GM19351 (cell line): Measurements from ENCODE around the gene SLC39A9.
A peak's percentile ranks its signal among the peaks of the same experiment; 100 is the strongest.
"Not testable (repeated sequence)": the region's sequence is repeated elsewhere in the genome, so short reads cannot be mapped to it uniquely, and the experiment has no call there.

Experiments
- ATAC-seq: cut with Tn5 transposase; IDR thresholded peaks from one replicate; pipeline ENCODE4 v1.9.1; 2021; ENCODE audit warnings: mild to moderate bottlenecking, moderate library complexity; ENCODE audit not compliant: unreplicated experiment

The SLC39A9 gene

DNA sequence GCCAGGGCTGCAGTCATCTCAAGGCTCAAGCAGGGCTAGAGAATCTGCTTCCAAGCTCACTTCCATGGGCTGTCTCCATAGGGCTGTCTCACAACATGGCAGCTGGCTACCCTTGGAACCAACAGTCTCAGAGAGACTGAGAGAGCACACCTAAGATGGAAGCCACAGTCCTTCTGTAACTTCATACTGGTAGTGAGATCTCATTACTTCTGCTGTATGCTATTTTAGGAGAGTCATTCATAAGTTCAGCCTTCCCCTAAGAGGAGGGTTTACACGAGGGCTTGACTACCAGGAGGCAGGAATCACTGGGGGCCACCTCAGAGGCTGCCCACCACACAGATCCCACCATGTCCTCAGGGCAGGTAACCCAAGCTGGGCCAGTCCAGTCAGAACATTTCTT is 30.1 kb upstream of the SLC39A9 start:
- ATAC-seq = no peak

DNA sequence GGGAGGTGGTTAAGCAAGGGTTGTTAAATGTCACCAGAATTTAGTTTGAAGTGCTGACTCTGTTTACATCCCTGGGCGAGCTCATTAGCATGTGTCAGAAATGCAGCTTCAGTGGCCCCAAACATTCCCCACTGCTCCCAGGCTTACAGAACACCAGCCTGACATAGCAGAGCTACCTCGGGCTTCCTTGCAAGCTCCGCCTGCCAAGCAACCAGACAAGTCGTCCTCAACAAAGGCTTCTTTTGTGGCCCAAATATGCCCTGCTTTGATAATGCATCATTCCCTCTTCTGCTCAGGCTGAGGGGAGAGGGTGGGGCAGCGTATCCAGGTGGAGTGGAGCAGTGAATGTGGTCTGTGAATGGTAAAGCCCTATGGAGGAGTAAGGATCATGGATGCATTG is 28.4 kb upstream of the SLC39A9 start:
- no peak for ATAC-seq

DNA sequence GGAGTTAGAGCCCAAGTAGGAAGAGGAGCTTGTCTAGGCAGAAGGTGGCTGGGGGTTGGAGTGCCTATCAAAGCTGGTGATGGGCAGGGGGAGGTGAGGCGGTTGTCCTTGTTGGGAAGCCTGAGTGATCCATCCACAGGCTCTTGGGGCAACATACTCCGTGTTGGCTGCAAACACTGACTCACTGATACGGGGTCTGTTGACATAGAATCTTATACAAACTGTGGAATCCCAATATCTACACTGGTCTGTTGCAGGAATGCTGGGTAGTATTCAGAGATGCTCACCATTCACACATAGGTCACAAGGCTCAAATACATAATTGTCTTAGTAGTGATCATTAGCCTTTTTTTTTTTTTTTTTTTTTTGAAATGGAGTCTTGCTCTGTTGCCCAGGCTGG is 26.3 kb upstream of the SLC39A9 start:
- no peak for ATAC-seq

GRCh38 chr14:69373104-69373503 is 25.4 kb upstream of the SLC39A9 start:
- no peak for ATAC-seq

DNA sequence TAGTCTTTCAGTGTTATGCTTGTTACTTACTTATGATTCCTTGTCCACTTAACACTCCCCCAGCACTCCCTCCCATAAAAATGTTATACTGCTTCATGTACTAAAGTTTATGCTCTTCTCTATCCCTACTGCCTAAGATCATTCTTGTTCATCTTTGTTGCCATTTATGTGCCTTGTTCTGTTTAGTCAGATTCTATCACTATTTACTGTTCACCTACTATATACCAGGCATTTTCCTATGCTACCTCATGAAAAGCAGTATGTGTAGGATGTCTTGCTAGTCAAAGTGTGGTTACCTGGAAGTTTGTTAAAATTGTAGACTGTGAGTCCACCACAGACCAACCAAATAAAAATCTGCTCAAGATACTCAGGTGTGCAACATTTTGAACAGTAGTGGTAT is 24.3 kb upstream of the SLC39A9 start:
- no peak for ATAC-seq

DNA sequence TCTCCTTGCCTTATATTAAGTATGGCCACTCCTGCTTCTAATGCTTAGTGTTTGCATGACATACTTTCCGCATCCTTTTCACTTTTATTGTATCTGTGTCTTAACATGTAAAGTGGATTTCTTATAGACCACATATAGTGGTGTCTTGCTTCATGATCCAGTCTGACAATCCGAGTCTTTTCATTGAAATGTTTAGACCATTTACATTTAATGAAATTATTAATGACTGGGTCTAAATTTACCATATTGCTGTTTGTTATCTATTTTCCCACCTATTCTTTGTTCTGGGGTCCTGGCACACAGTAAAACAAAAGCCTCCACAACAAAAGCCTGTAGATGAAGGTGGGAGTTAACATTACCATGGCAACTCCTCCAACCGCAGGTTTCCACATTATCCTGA is 23.3 kb upstream of the SLC39A9 start:
- ATAC-seq = no peak

- ATAC-seq = no peak
Observed at GRCh38 chr14:69375722-69376121, 22.8 kb upstream of the SLC39A9 start.

DNA sequence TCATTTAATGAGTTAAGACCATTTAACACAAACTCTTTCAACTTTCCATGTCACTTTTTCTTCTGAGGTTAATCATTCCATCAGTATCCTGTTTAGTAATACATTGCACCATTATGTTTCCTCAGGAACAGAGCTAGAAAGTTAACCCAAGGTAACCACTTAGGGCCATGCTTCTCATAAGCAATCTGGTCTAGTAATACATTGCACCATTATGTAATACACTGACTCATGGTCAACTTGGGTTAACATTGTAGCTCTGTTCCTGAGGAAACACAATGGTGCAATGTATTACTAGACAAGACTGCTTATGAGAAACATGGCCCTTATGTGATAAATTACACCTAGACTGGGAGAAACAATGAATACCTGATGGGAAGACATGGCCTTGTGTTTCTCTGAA is 22.1 kb upstream of the SLC39A9 start:
- ATAC-seq = no peak

- no peak for ATAC-seq
Observed at GRCh38 chr14:69378274-69378673, 20.2 kb upstream of the SLC39A9 start.

- no peak for ATAC-seq
Observed at GRCh38 chr14:69387311-69387710, 11.2 kb upstream of the SLC39A9 start.

GRCh38 chr14:69391400-69391799 is 7.1 kb upstream of the SLC39A9 start:
- ATAC-seq = not testable (repeated sequence)

DNA sequence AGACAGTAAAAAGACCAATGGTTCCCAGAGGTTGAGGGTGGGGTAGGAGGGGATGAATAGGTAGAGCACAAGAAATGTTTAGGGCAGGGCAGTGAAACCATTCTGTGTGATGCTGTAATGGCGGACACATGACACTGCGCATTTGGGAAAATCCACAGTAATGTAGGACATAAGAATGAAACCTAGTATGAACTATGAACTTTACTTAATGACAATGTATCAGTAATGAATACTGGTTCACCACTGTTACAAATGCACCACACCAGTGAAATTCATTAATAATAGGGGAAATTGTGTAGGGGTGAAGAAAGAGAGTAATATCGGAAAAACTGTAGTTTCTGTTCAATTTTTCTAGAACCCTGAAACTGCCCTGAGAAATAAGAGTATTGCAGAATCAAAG is 6.0 kb upstream of the SLC39A9 start:
- ATAC-seq = no peak

- ATAC-seq = no peak
Observed at GRCh38 chr14:69395929-69396328, 2.6 kb upstream of the SLC39A9 start.

- ATAC-seq = peak; percentile 17
Observed at GRCh38 chr14:69398818-69399210, 322 bp downstream of the SLC39A9 start.

DNA sequence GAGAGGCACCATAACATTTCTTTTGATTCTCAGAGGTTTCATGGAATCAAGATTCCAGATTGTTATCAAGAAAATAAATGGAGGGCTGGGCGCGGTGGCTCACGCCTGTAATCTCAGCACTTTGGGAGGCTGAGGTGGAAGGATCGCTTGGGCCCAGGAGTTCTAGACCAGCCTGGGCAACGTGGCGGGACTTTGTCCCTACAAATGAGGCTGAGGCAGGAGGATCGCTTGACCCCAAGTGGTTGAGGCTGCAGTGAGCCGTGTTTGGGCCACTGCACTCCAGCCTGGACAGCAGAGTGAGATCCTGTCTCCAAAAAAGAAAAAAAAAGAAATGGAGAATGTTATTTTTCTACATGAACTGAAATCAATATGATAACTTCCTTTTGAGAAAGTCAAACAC is 1.3 kb downstream of the SLC39A9 start:
- no peak for ATAC-seq

DNA sequence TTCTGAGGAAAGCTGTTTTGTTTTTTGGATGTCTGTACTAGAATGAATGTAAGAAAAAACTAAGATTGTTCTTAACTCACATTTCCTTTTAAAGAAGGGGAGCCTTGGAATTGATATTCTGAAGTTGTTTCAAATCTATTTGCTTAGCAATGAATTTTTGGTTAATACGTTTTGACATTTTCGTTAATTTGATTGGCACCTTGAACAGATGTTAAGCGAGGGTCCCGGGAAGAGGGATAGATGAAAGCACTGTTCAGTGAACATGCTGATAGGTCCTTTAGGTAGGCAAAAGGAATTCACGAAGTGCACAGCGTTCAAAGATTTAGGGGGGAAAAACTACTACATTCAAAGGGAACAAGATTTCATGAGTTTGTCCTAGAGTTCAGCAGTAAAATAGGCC is 1.7 kb downstream of the SLC39A9 start:
- no peak for ATAC-seq

DNA sequence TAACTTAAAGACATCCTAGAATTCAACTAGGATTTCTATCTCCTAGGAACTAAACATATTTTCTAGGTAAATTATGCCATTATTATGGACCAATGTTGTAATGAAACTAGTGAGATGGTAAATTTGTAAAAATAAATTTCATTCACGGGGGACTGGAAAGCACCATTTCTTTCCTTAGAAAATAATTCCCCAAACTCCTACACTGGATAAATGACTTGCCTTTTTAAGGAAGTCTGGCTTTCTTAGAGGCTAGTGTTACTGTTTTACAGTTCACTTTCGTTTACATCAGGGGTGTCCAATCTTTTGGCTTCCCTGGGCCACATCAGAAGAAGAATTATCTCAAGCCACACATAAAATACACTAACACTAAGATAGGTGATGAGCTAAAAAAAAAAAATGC is 3.3 kb downstream of the SLC39A9 start:
- ATAC-seq = no peak

GRCh38 chr14:69404478-69404877 is 6.0 kb downstream of the SLC39A9 start:
- ATAC-seq = no peak

- no peak for ATAC-seq
Observed at GRCh38 chr14:69404883-69405282, 6.4 kb downstream of the SLC39A9 start.

- ATAC-seq = no peak
Observed at GRCh38 chr14:69405762-69406161, 7.3 kb downstream of the SLC39A9 start.

DNA sequence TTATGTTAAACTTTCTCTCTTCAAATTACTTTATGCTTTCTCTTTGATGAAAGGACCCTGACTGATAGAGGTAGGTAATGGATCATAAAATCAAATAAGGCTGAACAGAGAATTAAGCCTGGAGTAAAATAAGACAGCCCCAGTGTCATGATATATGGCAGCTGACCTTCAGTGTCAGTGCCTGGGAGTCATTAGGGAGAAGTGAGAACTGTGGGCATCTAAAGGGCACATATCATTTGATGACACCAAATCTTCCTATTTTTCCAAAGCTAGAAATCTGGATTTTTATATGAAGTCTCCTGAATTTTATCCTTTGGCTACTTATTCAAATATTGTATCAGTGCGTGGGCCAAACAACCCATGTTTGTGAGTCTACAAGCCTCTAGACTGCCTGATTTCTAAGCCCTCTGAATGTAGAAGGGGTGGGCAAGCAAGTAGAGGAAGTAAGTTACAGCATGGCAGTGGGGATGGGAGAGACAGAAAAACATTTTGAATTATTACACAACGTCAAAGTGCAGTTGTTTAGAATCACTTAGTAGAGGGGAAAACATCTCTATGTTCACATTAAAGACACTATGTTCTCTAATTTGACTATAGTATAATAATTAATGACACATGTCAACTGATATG is 10.0 kb downstream of the SLC39A9 start:
- ATAC-seq = no peak

GRCh38 chr14:69413483-69413882 is 15.0 kb downstream of the SLC39A9 start:
- no peak for ATAC-seq

GRCh38 chr14:69416087-69416486 is 17.6 kb downstream of the SLC39A9 start:
- not testable (repeated sequence) for ATAC-seq
